Activated T-helper 1 cell treated with Interleukin-2 at 50 U/mL for 16 hours (primary cell): ENCODE results near the gene ARHGEF35.
"Not testable (repeated sequence)": the region's sequence is repeated elsewhere in the genome, so short reads cannot be mapped to it uniquely, and the experiment has no call there.

Source experiments
- DNase-seq: peaks from one replicate; pipeline ENCODE4 v3.0.0-alpha.2; 2020; ENCODE audit warnings: low read depth

The ARHGEF35 gene

GRCh38 chr7:144195212-144195872, at the start of gene ARHGEF35:
Gene ARHGEF35, minus strand, starts transcription at chr7:144195833. Its CDS starts 7,450 bp downstream, at chr7:144188383.
- not testable (repeated sequence) for DNase-seq

- DNase-seq = not testable (repeated sequence)
Measured at GRCh38 chr7:144245372-144245771, 49.7 kb upstream of the ARHGEF35 start.

- DNase-seq = not testable (repeated sequence)
Measured at GRCh38 chr7:144239365-144239764, 43.7 kb upstream of the ARHGEF35 start, which contains the start of gene OR2A42. Gene OR2A42, minus strand, starts transcription at chr7:144239605. Its CDS starts 6,762 bp downstream, at chr7:144232843.

- DNase-seq = not testable (repeated sequence)
Measured at GRCh38 chr7:144238530-144239082, 43.0 kb upstream of the ARHGEF35 start.

- DNase-seq = not testable (repeated sequence)
Measured at GRCh38 chr7:144233039-144233438, 37.4 kb upstream of the ARHGEF35 start.

- not testable (repeated sequence) for DNase-seq
Measured at GRCh38 chr7:144231027-144231426, 35.4 kb upstream of the ARHGEF35 start.

- not testable (repeated sequence) for DNase-seq
Measured at GRCh38 chr7:144228810-144229209, 33.2 kb upstream of the ARHGEF35 start.

GRCh38 chr7:144226866-144227265, 31.2 kb upstream of the ARHGEF35 start:
- not testable (repeated sequence) for DNase-seq

- DNase-seq = not testable (repeated sequence)
Measured at GRCh38 chr7:144223675-144224074, 28.0 kb upstream of the ARHGEF35 start.

GRCh38 chr7:144220531-144220930, 24.9 kb upstream of the ARHGEF35 start:
- DNase-seq = not testable (repeated sequence)

- DNase-seq = not testable (repeated sequence)
Measured at GRCh38 chr7:144219149-144219548, 23.5 kb upstream of the ARHGEF35 start.

- not testable (repeated sequence) for DNase-seq
Measured at GRCh38 chr7:144218581-144218980, 22.9 kb upstream of the ARHGEF35 start.

GRCh38 chr7:144217200-144217599, 21.6 kb upstream of the ARHGEF35 start:
- not testable (repeated sequence) for DNase-seq

GRCh38 chr7:144205306-144205705, 9.7 kb upstream of the ARHGEF35 start:
- not testable (repeated sequence) for DNase-seq

GRCh38 chr7:144203086-144203485, 7.5 kb upstream of the ARHGEF35 start:
- DNase-seq = not testable (repeated sequence)

- not testable (repeated sequence) for DNase-seq
Measured at GRCh38 chr7:144201978-144202377, 6.3 kb upstream of the ARHGEF35 start.

GRCh38 chr7:144198934-144199333, 3.3 kb upstream of the ARHGEF35 start:
- not testable (repeated sequence) for DNase-seq

GRCh38 chr7:144194453-144194852, 1.2 kb downstream of the ARHGEF35 start:
- not testable (repeated sequence) for DNase-seq

GRCh38 chr7:144193782-144194181, 1.9 kb downstream of the ARHGEF35 start:
- not testable (repeated sequence) for DNase-seq

GRCh38 chr7:144188578-144189171, 7.0 kb downstream of the ARHGEF35 start:
- DNase-seq = not testable (repeated sequence)

- not testable (repeated sequence) for DNase-seq
Measured at GRCh38 chr7:144187848-144188247, 7.8 kb downstream of the ARHGEF35 start.

- not testable (repeated sequence) for DNase-seq
Measured at GRCh38 chr7:144183166-144183565, 12.5 kb downstream of the ARHGEF35 start, which contains the start of gene CTAGE4. Gene CTAGE4, plus strand, starts transcription at chr7:144183466. Its CDS starts 38 bp downstream, at chr7:144183504.

- not testable (repeated sequence) for DNase-seq
Measured at GRCh38 chr7:144179165-144179479, 16.5 kb downstream of the ARHGEF35 start.
